ENCODE results near the gene GSDME. TPM values are rescaled to one million over a fixed set of nuclear protein-coding genes. Genes with fewer than 3 reads are reported as not detected.
A peak's percentile ranks its signal among the peaks of the same experiment; 100 is the strongest.

The GSDME gene
- polyA plus RNA-seq, 1 experiment, result 63.8 TPM

GRCh38 chr7:24756545-24757352 lies 515 bp downstream of the GSDME start:
- POLR2A ChIA-PET, result interaction anchor here (0.6 to 1.4 kb wide), 3 partner anchors 15 to 34 kb away, joined by 3 to 4 read pairs (median 4); no protein-coding TSS in a partner anchor
- peak overlapping the region; percentile 90 for H3K27ac ChIP-seq (ENCODE audit: low read depth, low read length)
- H3K27me3 ChIP-seq (ENCODE audit: control insufficient read depth, insufficient read depth, low read length), result no peaks in the 10 kb centered on the region
- TF ChIP-seq, protein P1, sequence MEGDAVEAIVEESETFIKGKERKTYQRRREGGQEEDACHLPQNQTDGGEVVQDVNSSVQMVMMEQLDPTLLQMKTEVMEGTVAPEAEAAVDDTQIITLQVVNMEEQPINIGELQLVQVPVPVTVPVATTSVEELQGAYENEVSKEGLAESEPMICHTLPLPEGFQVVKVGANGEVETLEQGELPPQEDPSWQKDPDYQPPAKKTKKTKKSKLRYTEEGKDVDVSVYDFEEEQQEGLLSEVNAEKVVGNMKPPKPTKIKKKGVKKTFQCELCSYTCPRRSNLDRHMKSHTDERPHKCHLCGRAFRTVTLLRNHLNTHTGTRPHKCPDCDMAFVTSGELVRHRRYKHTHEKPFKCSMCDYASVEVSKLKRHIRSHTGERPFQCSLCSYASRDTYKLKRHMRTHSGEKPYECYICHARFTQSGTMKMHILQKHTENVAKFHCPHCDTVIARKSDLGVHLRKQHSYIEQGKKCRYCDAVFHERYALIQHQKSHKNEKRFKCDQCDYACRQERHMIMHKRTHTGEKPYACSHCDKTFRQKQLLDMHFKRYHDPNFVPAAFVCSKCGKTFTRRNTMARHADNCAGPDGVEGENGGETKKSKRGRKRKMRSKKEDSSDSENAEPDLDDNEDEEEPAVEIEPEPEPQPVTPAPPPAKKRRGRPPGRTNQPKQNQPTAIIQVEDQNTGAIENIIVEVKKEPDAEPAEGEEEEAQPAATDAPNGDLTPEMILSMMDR (IDR thresholded peaks at IDR 0.05; ENCODE audit: low read depth, low read length), result no peak
- CTCF ChIA-PET, result interaction anchor here (0.9 to 4.0 kb wide), 3 partner anchors 34 to 341 kb away, joined by 3 to 19 read pairs (median 19); no protein-coding TSS in a partner anchor
- peak; percentile 26 for DNase-seq (ENCODE audit: low read depth, low spot score)
- peak overlapping the region; percentile 78 for H3K4me3 ChIP-seq (ENCODE audit: low read depth, low read length)
- H3K9me3 ChIP-seq (ENCODE audit: control insufficient read depth, insufficient read depth, low read length), result no peaks in the 10 kb centered on the region; the same call in 1 of the 2 replicates

DNA sequence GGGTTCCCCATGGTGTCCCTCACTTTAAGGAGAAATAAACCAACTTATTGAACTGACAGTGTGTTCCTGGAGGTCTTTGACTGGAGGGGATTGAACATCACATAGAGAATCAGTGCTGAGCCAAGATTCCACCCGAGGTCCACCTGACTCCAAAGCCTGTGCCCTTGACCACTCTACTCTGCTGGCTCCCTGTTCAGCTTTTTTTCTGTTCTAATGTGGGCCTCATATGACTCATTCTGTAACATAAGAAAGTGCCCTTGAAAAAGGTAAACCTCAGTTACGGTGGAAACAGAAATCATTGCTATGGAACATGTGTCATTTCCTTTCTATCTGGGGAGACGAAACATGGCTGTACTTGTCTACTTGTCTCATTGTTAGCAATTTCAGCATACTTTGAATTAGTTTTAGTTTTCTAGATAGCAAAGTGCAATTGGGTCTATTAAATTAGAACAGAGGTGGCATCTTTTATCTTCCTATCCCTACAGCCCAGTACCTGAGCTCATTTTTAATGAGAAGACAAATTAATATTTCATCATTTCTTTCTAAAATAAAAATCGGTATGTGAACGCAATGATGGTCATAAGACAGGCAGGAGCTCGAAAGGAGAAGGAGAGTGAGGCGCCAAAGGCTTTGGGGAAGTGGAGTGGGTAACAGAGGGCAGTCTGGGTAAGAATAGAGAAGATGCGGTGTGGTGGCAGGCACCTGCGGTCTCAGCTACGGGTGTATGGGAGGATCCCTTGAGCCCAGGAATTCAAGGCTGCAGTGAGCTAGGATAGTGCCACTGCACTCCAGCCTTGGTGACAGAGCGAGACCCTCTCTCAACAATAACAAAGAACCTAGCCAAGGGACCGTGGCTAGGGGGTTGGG lies 1.5 kb downstream of the GSDME start:
- ChIA-PET POLR2A (interaction anchor here (1.1 to 1.4 kb wide), 2 partner anchors 29 to 33 kb away, joined by 4 read pairs; no protein-coding TSS in a partner anchor), CTCF (interaction anchor here (0.9 to 4.0 kb wide), 5 partner anchors 13 to 342 kb away, joined by 3 to 19 read pairs (median 10); no protein-coding TSS in a partner anchor)
- Histone ChIP-seq H3K9me3 (ENCODE audit: control insufficient read depth, insufficient read depth, low read length) (no peaks in the 10 kb centered on the region; the same call in 1 of the 2 replicates), H3K4me3 (ENCODE audit: low read depth, low read length) (peak overlapping the region; percentile 78), H3K27ac (ENCODE audit: low read depth, low read length) (peak overlapping the region; percentile 90), H3K27me3 (ENCODE audit: control insufficient read depth, insufficient read depth, low read length) (no peaks in the 10 kb centered on the region)
- peak; percentile 21 for DNase-seq (ENCODE audit: low read depth, low spot score)
- TF ChIP-seq, protein P1 (IDR thresholded peaks at IDR 0.05; ENCODE audit: low read depth, low read length), result no peak

- Histone ChIP-seq H3K9me3 (ENCODE audit: control insufficient read depth, insufficient read depth, low read length) (no peaks in the 10 kb centered on the region; the same call in 1 of the 2 replicates), H3K27me3 (ENCODE audit: control insufficient read depth, insufficient read depth, low read length) (no peaks in the 10 kb centered on the region), H3K4me3 (ENCODE audit: low read depth, low read length) (no peak overlapping the region), H3K27ac (ENCODE audit: low read depth, low read length) (peak overlapping the region; percentile 49)
- TF ChIP-seq, protein P1 (IDR thresholded peaks at IDR 0.05; ENCODE audit: low read depth, low read length), result no peak
- ChIA-PET CTCF (interaction anchor here (1.6 to 4.0 kb wide), 4 partner anchors 58 to 343 kb away, joined by 3 to 19 read pairs (median 14); no protein-coding TSS in a partner anchor), POLR2A (no interaction called here)
- DNase-seq (ENCODE audit: low read depth, low spot score), result no peak
These were observed 2.3 kb downstream of the GSDME start for GRCh38 chr7:24754906-24755506.

DNA sequence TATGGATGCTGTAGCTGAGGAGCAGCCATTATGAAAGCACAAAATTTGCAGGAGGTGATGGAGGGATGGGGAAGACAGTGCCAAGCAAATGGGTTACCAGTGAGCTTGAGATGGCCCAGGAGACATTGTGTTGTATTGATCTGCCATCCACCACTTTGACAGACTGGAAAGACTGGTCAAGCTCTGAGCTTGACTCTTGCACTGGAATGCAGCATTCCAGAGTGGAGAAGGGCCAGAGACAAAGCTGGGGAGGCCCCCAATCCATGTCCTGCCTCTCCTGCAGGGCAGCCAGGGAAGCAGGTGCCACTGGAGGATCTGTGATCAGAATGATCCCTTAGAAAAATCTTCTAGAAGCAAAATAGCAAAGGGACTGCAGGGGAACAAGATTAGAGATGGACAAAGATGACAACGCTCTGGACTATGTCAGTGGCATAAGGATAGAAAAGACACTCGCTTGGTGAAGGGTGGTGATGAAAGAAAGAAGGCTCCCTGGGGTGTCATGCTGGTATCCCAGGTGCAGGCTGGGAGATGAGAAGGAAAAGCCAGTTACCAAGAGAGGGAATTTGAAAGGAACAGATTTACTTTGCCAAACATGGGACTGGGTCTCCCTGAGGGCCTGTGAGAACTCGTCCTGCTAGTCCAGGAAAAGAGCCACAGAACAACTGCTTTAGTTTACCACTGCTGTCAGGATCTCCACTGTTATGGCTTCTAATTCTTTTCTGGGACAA lies 5.0 kb downstream of the GSDME start:
- DNase-seq (ENCODE audit: low read depth, low spot score), result no peak
- H3K27ac ChIP-seq (ENCODE audit: low read depth, low read length), result no peak overlapping the region
- TF ChIP-seq, protein P1 (IDR thresholded peaks at IDR 0.05; ENCODE audit: low read depth, low read length), result no peak
- ChIA-PET CTCF (interaction anchor here (1.3 to 2.1 kb wide), 2 partner anchors 177 to 346 kb away, joined by 3 to 11 read pairs; no protein-coding TSS in a partner anchor), POLR2A (no interaction called here)
- no peaks in the 10 kb centered on the region for H3K27me3 ChIP-seq (ENCODE audit: control insufficient read depth, insufficient read depth, low read length)
- no peaks in the 10 kb centered on the region; the same call in 1 of the 2 replicates for H3K9me3 ChIP-seq (ENCODE audit: control insufficient read depth, insufficient read depth, low read length)
- H3K4me3 ChIP-seq (ENCODE audit: low read depth, low read length), result no peak overlapping the region

Data from AG04450 (cell line).